HG03039 (cell line): ENCODE data around the gene CCL16.

Experiments
- ATAC-seq: cut with Tn5 transposase; IDR thresholded peaks from one replicate; pipeline ENCODE4 v1.9.1; 2021; ENCODE audit warnings: mild to moderate bottlenecking, moderate library complexity; ENCODE audit not compliant: unreplicated experiment

The CCL16 gene

DNA sequence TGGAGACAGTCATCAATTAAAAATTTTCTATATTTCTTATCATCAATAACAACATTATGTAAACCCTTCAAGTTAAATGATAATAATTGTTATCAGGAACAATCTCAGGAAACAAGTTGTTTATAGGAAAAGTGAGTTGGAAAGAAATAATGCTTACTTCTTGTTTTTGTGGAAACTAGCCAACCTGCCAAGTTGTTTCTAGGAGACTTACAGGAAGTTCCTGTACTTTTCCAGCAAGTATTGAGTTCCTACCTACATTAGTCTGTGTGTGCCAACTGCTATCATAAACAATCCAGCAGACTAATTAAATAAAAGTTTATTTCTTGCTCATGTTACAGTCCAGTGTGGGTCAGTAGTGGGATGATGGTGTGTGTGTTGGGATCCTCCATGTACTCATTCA is 6.9 kb upstream of the CCL16 start:
- ATAC-seq: no peak

DNA sequence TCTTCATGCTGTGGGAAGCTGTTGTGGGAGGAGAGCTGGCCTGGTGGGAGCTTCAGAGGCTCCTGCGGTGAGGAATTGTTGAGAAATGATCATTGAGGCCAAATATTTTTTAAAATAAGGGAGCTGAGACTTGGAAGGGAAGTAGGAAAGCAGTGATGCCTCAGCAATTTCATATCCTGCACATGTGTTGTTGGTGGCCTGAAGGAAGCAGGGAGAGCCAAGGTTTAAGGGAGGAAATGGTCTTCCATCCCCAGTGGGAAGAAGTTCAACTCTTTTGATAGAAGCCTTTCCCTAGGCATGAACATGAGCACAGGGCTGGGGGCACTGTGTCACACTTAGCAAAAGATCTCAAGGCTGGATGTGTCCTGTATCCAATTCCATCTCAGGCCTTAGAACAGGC is 5.3 kb upstream of the CCL16 start, which contains the start of gene CCL14:
Gene CCL14, minus strand, starts transcription at position 87 of the 400 bp plus-strand sequence. Its CDS starts 80 bp downstream, at position 7.
- ATAC-seq: no peak

DNA sequence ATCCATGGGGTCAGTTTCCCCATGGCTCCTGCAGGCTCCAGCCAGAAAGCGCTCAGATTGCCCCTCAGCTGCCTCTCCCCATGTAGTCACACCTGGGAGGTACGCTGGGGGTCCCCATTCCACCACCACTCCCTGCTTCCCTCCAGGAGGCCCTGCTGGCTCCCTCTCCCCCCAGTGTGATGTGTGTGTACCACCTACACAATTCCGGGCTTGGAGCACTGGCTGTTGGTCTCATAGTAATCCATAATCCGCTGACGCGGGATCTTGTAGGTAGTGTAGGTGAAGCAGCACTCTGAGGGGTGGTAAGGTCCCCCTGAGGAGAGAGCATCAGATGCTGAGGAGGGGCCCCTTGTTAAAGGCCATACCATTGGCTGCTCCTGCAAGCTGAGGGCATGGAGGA is 2.8 kb upstream of the CCL16 start:
- ATAC-seq: no peak

DNA sequence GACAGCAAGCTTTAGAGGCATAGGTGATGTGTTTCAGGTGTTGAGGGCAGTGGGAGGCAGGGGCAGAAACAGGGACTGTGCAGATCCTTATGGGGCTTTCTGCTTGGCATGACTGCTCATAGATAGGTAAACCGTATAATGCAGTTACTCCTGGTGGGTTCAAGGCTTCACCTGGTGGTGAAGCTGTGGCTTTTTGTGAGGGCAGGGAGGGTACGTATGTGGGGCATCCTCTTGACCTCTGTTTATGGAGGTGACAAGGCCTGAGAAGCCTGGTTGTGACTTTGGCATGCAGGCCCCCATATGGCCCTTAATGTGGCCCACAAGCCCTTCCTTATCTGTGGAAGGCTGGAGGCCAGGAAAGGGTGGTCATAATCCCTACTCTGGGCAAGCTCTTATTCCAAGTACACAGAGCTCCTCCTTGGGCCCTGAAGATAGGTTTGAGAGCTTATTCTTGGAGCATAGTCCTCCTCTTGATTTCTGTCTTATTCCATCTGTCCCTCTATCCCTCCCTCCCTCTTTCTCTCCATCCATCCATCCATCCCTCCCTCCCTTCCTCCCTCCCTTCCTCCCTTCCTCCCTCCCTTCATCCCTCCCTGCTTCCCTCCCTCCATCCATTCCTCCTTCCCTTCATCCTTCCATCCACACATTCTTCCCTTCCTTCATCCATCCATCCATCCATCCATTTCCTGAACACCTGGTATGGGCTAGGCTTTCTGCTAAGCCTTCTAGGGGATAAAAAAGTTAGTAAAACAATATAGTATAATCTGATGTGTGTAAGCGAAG is 1.3 kb upstream of the CCL16 start:
- no peak for ATAC-seq

DNA sequence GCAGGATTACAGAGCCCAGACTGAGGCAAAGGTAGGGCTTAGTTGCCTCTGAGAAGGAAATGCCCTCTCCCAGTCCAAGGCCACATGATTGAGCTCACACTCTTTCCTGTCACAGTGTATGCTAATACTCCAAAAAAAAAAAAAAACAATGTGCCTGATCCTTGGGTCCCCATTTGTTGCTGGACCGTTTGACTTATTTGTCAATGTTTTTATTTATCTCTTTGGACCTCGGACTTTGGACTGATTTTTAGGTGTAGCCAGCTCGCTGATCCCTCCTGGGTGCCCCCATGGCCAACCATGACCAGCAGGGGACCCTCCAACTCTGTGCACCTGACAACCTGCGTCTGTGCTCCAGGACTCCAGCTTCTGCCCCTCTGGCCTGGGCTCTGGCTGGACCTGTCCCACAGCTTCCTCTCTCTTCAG is 622 bp upstream of the CCL16 start:
- ATAC-seq: no peak

DNA sequence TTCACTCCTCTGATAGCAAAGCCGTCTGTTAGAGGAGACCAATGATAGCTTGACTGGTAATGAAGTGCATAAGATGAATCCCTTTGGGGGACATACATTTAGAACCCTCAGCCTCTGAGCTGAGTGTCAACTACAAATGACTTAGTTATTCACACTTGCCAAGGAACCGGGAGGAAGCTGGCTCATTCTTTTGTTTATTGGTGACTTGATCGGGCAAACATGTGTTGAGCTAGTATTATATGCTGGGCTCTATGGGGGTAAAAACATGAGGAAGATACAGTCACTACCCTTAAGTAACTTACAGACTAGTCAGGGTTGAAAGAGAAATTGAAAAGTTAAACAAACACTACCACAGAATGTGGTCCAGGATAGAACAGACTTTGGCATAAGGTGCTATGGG is 3.0 kb downstream of the CCL16 start:
- no peak for ATAC-seq

DNA sequence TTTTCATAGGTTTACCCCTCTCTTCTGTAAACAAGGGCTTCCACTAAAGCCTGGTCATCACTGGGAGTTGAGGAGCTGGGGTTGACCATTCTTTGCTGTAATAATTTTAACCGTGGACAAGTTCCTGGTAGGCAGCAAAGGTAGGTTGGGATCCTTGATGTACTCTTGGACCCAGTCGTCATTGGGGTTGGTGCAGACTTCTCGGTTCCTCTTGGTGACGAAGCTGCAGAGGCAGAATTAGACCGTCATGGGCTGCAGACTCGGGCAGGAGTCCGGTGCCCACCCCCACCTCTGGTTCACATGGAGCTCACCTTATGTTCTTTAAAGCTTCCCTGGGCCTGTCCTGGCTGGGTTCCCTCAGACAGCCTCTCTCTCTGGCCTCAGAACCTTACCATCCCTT is 3.8 kb downstream of the CCL16 start:
- no peak for ATAC-seq

DNA sequence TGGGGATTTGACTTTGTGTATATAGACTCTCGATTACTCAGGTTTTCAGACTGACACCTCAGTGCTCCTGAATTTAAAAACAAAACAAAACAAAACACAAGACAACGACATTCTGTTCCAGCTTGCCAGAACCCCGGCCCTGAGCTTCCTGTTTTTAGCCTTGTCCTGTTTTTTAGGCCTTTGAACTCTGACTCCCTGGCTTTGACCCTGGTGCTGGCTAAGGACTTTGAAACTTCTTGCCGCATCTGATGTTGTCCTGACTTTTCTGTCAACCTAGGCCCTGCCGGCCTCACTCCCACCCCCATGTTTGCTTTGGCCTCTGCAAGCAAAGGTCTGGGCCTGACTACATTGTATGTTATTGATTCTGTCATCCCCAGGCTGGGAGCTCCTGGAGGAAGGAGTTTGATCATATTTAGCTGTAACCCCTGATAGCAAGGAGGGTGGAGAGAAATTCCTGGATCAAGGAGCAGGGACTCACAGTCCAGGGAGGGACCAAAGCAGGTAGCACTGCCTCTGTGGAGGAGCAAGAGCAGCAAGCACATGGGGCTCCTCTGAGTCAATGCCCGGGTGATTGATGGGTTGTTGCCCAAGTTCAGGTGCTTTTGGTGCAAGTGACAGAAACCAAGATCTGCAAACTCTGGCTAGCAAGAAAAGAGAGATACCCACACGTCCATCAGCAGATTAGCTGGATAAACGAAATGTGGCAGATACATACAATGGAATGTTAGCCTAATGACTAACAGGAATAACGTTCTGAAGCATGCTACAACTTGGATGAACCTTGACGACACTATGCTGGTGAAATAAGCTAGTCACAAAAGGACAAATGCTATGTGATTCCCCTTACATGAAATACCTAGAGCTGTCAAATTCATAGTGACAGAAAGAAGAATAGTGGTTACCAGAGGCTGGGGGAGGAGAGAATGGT is 7.7 kb downstream of the CCL16 start:
- no peak for ATAC-seq

DNA sequence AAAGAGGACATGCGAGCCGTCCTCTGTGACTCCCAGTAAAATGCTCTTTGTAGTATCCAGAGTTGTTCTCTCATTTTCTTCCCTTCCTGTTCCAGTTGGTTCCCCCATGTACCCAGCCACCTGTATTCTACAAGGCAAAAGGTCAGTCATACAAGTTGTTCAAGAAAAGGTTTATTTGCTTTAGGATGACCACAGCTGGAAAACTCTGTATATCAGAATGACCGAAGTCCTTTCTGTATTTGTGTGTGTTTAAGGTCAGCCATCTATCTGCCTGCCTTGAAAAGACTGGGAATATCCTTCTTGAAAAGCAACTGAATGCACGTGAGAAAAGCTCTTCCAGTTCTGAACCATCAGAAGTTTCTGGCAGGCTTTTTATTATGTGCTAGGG is 8.4 kb downstream of the CCL16 start:
- ATAC-seq: no peak

DNA sequence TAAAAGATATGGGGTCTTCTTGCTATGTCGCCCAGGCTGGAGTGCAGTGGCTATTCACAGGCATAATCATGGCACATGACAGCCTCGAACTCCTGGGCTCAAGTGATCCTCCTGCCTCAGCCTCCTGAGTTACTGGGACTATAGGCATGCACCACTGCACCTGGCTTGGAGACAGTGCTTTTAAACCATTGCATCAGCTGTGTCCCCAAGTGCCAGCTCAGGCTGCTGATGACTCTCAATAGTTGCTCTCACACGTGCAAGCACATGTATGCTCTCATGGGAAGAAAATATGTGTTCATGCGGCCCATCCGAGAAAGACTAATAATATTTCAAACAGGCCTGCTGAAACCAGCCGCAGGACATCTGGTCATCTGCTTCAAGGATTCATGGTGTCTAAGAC is 8.8 kb downstream of the CCL16 start:
- ATAC-seq: no peak

DNA sequence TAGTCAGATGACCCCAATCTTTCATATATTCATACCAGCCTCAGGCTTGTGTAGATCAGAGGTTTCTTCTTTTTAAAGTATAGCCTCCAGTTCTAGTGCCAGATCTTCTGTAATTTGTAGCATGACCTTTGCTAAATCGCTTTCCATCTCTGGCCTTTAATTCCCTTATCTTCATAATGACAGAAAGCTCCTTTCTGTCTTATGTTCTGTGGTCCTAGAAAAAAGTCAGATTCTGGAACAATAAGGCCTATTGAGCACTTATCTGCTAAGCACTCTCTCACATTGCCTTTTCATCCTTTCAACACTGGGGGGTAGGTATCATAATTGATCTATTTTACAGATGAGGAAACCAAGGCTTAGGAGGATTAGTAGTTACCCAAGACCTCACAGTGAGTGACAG is 9.2 kb downstream of the CCL16 start:
- no peak for ATAC-seq

DNA sequence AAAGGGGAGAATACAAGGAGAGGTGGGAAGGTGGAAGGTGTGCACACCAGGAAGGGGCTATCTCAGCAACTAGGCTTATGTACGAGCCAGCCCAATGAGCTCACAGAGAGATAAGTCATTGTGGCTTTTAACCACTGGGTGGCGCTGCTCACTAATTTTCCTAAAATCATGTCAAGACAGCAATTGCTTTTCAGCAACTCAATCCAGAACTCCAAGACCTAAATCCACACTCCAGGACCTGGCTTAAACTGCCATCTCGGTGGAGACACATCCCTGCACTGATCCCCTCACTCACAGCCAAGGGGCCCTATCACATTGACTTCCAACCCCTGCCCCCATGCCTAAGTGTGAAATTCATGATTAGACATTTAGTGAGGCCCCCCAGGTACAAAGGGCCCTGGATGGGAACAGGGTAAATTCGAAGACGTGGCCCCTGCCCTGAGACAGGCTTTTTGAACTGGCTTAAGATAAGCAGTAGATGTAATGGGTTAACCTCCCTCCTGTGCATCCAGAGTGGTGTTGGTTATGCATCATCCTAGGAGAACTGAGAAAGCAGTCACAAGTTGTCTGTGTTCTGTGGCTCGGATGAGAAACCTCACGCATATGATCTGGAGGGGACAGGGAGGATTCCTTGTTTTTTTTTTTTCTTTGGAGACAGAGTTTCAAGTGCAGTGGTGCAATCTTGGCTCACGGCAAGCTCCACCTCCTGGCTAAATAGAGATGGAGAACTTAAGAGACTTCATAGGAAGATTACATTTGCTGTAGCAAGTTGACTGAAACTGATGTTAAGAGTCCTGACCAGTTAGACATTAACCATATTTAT is 11.5 kb downstream of the CCL16 start:
- ATAC-seq: no peak

DNA sequence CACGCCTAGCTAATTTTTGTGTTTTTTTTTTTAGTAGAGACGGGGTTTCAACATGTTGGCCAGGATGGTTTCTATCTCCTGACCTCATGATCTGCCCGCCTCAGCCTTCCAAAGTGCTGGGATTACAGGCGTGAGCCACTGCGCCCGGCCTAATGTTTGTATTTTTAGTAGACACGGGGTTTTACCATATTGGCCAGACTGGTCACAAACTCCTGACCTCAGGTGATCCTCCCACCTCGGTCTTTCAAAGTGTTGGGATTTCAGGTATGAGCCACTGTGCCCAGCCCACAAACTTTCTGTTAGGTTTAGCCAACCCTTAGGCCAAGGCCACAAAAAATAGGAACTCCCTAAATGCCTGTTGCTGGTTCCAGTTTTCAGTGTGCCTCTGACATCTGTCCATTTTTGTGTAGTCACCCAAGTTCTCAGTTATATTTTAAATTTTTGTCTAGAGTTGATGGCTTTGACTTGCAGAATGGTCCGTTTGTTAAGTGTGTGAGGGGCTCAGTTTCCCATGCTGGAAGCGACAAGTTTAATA is 12.7 kb downstream of the CCL16 start:
- no peak for ATAC-seq

DNA sequence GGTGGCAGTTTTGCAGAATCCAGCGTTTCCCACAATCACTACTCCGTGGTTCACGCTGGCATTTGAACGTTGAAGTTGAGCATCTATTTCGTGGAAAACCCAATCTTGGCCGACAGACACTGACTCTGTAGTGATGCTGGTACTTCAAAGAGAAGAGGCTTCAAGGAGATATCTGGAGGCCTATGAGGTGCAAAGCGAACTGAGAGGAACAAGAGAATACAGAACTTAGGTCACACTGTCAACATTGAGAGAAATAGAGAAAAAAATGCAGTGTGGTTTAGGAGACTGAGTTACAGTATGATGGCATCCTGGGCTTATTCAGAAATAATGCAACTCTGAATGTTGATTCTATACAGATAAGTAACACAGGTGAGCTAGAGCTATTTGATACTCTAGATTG is 16.0 kb downstream of the CCL16 start:
- ATAC-seq: no peak

DNA sequence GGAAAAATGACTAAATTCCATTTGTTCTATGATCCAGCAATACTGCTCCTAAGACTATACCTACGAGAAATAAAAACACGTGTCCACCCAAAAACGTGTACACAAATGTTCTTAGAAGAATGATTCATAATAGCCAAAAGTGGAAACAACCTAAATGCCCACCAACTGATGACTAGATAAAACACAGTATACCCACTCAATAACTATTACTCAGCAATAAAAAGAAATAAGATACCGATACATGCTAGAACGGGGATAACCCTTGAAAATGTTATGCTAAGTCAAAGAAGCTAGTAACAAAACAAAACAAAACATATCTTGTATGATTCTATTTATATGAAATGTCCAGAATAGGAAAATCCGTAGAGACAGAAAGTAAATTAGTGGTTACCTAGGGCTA is 17.6 kb downstream of the CCL16 start:
- no peak for ATAC-seq

DNA sequence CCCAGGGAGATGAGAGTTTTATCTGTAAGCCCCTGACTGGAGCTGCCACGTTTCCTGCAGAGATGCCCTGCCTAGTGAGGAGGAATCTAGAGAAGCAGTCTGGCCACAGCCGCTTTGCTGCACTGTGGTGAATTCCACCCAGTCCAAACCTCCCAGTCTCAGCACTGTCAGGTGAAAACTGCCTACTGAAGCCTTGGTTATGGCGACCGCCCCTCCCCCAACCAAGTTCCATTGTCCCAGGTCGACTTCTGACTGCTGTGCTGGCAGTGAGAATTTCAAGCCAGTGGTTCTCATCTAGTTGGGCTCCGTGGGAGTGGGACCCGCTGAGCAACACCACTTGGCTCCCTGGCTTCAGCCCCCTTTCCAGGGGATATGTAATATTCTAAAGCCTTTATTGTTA is 27.6 kb downstream of the CCL16 start:
- ATAC-seq: no peak

DNA sequence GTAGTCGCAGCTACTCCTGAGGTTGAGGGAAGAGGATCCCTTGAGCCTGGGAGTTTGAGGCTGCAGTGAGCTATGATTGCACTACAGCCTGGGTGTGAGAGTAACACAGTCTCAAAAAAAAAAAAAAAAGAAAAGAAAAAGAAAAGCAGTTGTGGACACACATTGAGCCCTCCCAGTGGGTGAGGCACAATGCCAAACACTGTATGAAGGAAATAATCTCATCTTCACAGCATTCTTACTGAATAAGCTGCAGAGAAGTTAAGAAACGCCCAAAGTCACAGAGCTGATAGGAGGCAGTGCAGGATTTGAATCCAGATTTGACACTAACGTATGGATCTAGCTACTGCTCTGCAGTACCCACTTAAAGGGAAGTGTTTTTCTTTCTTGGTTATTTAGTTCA is 31.9 kb downstream of the CCL16 start:
- no peak for ATAC-seq

DNA sequence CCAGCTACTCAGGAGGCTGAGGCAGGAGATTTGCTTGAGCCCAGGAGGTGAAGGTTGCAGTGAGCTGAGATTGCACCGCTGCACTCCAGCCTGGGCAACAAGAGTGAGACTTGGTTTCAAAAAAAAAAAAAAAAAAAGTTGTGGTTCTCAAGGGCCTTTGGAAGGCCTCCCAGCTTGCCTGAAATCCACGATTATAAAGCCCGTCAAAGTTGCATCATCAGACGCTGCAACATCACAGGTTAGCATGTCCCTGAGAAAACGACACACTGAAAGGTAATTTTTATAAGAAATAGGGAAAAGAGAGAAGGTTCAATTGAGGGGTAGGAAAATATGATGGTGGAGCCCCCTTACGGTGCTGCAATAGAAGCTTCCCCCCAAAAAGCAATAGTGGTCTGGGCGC is 33.2 kb downstream of the CCL16 start:
- ATAC-seq: no peak

DNA sequence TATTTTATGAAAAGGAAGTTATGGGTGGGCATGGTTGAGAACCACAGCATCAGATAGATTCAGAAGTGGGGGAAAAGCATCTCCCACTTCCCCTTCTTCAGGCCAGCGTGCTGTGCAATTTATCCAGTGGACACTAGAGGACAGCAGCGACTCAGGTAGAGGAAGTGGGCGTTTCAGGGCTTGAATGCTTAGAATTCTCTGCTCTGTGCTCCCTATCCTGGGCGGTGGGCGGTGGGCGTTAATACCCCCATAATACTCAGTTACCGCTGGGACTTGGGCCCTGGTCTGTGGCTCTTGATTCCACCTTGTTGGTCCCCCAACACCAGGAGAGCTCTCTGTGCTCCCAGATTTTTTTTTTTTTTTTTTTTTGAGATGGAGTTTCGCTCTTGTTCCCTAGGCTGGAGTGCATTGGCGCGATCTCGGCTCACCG is 34.1 kb downstream of the CCL16 start:
- ATAC-seq: no peak

DNA sequence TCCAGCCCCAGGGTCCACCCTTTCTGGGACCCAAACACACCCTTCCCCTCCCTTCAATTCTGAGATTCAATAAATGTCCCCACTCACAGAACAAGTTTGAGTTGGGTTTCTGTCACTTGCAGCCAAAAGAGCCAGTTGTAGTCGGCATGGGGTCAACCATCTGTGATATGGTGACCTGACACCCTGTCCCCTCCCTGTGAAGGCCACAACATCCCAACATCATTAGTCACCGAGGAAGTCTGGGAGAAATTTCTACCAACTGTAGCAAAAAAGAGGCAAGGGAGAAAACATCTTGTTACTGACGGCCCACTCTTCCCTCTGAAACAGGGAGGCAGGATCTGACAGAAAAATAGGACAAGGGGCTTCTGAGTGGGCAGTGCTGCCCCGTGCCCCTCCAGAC is 37.1 kb downstream of the CCL16 start:
- ATAC-seq: no peak

DNA sequence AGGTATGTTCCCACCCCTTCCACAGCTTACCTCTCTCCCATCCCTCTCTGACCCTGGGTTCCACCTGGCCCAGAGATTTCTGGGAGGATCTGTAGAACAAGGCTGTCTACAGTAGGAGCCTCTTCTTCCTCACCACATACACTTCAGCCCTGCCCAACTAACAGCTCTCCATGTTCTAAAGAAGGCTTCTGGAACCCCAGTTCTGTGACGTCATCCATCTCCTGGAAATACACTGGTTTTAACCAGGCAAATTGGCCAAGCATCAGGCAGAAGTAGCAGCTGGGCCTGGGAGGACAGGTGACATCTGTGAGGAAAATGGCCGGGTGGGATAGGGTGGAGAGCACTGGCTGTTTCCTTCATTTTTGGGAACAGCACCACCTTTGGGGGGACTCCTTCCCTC is 37.8 kb downstream of the CCL16 start, which contains the start of gene LYZL6:
Gene LYZL6, minus strand, starts transcription at position 177 of the 400 bp plus-strand sequence. CDS start 4,357 bp downstream, outside the sequence.
- no peak for ATAC-seq
